ENCODE data around the gene PSG5.

DNA sequence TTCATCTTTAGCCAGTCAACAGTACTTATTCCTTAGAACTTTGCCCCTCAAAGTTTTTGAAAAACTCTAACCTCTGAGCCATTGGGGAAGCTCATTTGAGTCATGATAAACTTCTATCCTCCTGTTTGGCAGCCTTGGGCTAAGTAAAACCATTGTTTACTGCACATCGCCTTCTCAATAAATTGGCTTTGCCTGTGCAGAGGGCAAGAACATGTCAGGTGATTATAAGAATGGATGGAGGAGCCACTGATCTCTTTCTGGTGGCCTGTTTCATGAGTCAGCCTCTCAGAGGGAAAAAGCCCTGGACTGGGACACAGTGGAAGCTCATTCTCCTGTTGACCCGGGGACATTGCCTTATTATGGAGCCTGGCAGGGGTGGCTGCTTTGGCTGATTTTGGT lies 38.5 kb upstream of the PSG5 start:
- TF ChIP-seq, protein P1, sequence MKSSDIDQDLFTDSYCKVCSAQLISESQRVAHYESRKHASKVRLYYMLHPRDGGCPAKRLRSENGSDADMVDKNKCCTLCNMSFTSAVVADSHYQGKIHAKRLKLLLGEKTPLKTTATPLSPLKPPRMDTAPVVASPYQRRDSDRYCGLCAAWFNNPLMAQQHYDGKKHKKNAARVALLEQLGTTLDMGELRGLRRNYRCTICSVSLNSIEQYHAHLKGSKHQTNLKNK (CRISPR knock-in tag; IDR thresholded peaks at IDR 0.05), result no peak
- TF ChIP-seq, protein P2, sequence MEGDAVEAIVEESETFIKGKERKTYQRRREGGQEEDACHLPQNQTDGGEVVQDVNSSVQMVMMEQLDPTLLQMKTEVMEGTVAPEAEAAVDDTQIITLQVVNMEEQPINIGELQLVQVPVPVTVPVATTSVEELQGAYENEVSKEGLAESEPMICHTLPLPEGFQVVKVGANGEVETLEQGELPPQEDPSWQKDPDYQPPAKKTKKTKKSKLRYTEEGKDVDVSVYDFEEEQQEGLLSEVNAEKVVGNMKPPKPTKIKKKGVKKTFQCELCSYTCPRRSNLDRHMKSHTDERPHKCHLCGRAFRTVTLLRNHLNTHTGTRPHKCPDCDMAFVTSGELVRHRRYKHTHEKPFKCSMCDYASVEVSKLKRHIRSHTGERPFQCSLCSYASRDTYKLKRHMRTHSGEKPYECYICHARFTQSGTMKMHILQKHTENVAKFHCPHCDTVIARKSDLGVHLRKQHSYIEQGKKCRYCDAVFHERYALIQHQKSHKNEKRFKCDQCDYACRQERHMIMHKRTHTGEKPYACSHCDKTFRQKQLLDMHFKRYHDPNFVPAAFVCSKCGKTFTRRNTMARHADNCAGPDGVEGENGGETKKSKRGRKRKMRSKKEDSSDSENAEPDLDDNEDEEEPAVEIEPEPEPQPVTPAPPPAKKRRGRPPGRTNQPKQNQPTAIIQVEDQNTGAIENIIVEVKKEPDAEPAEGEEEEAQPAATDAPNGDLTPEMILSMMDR (IDR thresholded peaks at IDR 0.05), result no peak
- no peak for TF ChIP-seq NR3C1 (CRISPR knock-in tag; conservative IDR thresholded peaks at IDR 0.05; ENCODE audit: low read depth)
- no peak for TF ChIP-seq KAT7 (CRISPR knock-in tag; IDR thresholded peaks at IDR 0.05; ENCODE audit: borderline replicate concordance)
- TF ChIP-seq, protein P3, sequence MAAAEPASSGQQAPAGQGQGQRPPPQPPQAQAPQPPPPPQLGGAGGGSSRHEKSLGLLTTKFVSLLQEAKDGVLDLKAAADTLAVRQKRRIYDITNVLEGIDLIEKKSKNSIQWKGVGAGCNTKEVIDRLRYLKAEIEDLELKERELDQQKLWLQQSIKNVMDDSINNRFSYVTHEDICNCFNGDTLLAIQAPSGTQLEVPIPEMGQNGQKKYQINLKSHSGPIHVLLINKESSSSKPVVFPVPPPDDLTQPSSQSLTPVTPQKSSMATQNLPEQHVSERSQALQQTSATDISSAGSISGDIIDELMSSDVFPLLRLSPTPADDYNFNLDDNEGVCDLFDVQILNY (CRISPR knock-in tag; IDR thresholded peaks at IDR 0.05), result no peak
- TF ChIP-seq TEAD4 (CRISPR knock-in tag; IDR thresholded peaks at IDR 0.05), result no peak
- TF ChIP-seq, protein P4, sequence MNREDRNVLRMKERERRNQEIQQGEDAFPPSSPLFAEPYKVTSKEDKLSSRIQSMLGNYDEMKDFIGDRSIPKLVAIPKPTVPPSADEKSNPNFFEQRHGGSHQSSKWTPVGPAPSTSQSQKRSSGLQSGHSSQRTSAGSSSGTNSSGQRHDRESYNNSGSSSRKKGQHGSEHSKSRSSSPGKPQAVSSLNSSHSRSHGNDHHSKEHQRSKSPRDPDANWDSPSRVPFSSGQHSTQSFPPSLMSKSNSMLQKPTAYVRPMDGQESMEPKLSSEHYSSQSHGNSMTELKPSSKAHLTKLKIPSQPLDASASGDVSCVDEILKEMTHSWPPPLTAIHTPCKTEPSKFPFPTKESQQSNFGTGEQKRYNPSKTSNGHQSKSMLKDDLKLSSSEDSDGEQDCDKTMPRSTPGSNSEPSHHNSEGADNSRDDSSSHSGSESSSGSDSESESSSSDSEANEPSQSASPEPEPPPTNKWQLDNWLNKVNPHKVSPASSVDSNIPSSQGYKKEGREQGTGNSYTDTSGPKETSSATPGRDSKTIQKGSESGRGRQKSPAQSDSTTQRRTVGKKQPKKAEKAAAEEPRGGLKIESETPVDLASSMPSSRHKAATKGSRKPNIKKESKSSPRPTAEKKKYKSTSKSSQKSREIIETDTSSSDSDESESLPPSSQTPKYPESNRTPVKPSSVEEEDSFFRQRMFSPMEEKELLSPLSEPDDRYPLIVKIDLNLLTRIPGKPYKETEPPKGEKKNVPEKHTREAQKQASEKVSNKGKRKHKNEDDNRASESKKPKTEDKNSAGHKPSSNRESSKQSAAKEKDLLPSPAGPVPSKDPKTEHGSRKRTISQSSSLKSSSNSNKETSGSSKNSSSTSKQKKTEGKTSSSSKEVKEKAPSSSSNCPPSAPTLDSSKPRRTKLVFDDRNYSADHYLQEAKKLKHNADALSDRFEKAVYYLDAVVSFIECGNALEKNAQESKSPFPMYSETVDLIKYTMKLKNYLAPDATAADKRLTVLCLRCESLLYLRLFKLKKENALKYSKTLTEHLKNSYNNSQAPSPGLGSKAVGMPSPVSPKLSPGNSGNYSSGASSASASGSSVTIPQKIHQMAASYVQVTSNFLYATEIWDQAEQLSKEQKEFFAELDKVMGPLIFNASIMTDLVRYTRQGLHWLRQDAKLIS (CRISPR knock-in tag; IDR thresholded peaks at IDR 0.05; ENCODE audit: borderline replicate concordance), result no peak
- no peak for TF ChIP-seq PRDM15 (CRISPR knock-in tag; IDR thresholded peaks at IDR 0.05)
- no peak for TF ChIP-seq CBFB (CRISPR knock-in tag; IDR thresholded peaks at IDR 0.05; ENCODE audit: low read depth)

Measured in WTC11 (cell line).